Neural cell (in vitro differentiated cells): ENCODE results near the gene CCDC40.

Source experiments
- EP300 ChIP-seq: fragments of 450-650 bp; conservative IDR thresholded peaks from 2 replicates; pipeline ENCODE4 v1.6.1; 2014; ENCODE audit warnings: antibody characterized with exemption, mild to moderate bottlenecking, moderate library complexity; ENCODE audit not compliant: poor library complexity, severe bottlenecking
- EZH2 ChIP-seq: fragments of 200-600, 300-800 bp; shearing (Covaris generic), sonication (generic); IDR thresholded peaks from 2 replicates; pipeline ENCODE4 v1.6.1; 2014; ENCODE audit warnings: antibody characterized with exemption, low read length, borderline replicate concordance, mild to moderate bottlenecking; ENCODE audit not compliant: insufficient read depth, poor library complexity, severe bottlenecking
- POLR2AphosphoS5 ChIP-seq: IDR thresholded peaks from 2 replicates; pipeline ENCODE4 v1.6.1; 2012
- RAD21 ChIP-seq: fragments of 450-650 bp; conservative IDR thresholded peaks from 2 replicates; pipeline ENCODE4 v1.6.1; 2014; ENCODE audit warnings: antibody characterized with exemption, mild to moderate bottlenecking, moderate library complexity
- TAF1 ChIP-seq: IDR thresholded peaks from 2 replicates; pipeline ENCODE4 v1.6.1; 2012; ENCODE audit warnings: low read depth
- TF ChIP-seq, protein P1 (sequence below): fragments of 450-650 bp; IDR thresholded peaks from 2 replicates; pipeline ENCODE4 v1.5.1; 2014; ENCODE audit warnings: antibody characterized with exemption, mild to moderate bottlenecking, moderate library complexity; ENCODE audit not compliant: poor library complexity, severe bottlenecking
- TF ChIP-seq, protein P2 (sequence below): IDR thresholded peaks from 2 replicates; pipeline ENCODE4 v1.6.1; 2012; ENCODE audit warnings: borderline replicate concordance

GRCh38 chr17:80031691-80032430 is 4.6 kb upstream of the CCDC40 start:
- TF ChIP-seq POLR2AphosphoS5 (no peak), EP300 (no peak), TAF1 (no peak), EZH2 (no peak), RAD21 (no peak)
- TF ChIP-seq, protein P1, sequence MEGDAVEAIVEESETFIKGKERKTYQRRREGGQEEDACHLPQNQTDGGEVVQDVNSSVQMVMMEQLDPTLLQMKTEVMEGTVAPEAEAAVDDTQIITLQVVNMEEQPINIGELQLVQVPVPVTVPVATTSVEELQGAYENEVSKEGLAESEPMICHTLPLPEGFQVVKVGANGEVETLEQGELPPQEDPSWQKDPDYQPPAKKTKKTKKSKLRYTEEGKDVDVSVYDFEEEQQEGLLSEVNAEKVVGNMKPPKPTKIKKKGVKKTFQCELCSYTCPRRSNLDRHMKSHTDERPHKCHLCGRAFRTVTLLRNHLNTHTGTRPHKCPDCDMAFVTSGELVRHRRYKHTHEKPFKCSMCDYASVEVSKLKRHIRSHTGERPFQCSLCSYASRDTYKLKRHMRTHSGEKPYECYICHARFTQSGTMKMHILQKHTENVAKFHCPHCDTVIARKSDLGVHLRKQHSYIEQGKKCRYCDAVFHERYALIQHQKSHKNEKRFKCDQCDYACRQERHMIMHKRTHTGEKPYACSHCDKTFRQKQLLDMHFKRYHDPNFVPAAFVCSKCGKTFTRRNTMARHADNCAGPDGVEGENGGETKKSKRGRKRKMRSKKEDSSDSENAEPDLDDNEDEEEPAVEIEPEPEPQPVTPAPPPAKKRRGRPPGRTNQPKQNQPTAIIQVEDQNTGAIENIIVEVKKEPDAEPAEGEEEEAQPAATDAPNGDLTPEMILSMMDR: no peak
- TF ChIP-seq, protein P2, sequence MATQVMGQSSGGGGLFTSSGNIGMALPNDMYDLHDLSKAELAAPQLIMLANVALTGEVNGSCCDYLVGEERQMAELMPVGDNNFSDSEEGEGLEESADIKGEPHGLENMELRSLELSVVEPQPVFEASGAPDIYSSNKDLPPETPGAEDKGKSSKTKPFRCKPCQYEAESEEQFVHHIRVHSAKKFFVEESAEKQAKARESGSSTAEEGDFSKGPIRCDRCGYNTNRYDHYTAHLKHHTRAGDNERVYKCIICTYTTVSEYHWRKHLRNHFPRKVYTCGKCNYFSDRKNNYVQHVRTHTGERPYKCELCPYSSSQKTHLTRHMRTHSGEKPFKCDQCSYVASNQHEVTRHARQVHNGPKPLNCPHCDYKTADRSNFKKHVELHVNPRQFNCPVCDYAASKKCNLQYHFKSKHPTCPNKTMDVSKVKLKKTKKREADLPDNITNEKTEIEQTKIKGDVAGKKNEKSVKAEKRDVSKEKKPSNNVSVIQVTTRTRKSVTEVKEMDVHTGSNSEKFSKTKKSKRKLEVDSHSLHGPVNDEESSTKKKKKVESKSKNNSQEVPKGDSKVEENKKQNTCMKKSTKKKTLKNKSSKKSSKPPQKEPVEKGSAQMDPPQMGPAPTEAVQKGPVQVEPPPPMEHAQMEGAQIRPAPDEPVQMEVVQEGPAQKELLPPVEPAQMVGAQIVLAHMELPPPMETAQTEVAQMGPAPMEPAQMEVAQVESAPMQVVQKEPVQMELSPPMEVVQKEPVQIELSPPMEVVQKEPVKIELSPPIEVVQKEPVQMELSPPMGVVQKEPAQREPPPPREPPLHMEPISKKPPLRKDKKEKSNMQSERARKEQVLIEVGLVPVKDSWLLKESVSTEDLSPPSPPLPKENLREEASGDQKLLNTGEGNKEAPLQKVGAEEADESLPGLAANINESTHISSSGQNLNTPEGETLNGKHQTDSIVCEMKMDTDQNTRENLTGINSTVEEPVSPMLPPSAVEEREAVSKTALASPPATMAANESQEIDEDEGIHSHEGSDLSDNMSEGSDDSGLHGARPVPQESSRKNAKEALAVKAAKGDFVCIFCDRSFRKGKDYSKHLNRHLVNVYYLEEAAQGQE: no peak
